ENCODE data around the gene GLIPR2. TPM values are rescaled to one million over a fixed set of nuclear protein-coding genes. Genes with fewer than 3 reads are reported as not detected.

The GLIPR2 gene
- total RNA-seq, 1 experiment from 2014 or later, result 1.6 TPM

- Mint-ChIP-seq H3K27ac (ENCODE audit: unreplicated experiment) (no peak overlapping the region), H3K4me3 (ENCODE audit: unreplicated experiment) (no peak overlapping the region), H3K9me3 (ENCODE audit: unreplicated experiment) (peaks cover 15% of the 10 kb centered on the region), H3K4me1 (ENCODE audit: low read depth, unreplicated experiment) (no peaks in the 10 kb centered on the region), H3K27me3 (ENCODE audit: insufficient read depth, unreplicated experiment) (peaks cover 5% of the 10 kb centered on the region), H3K36me3 (ENCODE audit: insufficient read depth, unreplicated experiment) (peaks cover 9% of the 10 kb centered on the region)
- no peaks in the 10 kb centered on the region for H3K27me3 ChIP-seq (replicated peaks; ENCODE audit: control insufficient read depth, insufficient read depth, low read length)
- ChIA-PET CTCF (no interaction called here), POLR2A (no interaction called here)
- 0 out of 2 replicates have a peak, but pooled peaks cover 3% of the 10 kb centered on the region for H3K4me1 ChIP-seq
- no peak for TF ChIP-seq CTCF (IDR thresholded peaks at IDR 0.05; ENCODE audit: insufficient read depth in 1 of 2, low read depth in 1 of 2, low read length in 1 of 2, severe bottlenecking in 1 of 2, unreplicated experiment in 1 of 2)
- DNase-seq, result no peak
- no TSS peak for BruUV-seq (replicated peaks)
- intact Hi-C loops (cut with micrococcal nuclease; ENCODE audit: unreplicated experiment), result loop anchor here (1.0 kb wide), 1 partner anchor 25 kb away; no protein-coding TSS in a partner anchor
- no peak overlapping the region for H3K4me3 ChIP-seq (ENCODE audit: low read depth, low read length)
- H3K9me3 ChIP-seq, result peaks cover 6% of the 10 kb centered on the region; the same call in 1 of the 2 replicates
- no peaks in the 10 kb centered on the region for H3K36me3 ChIP-seq (ENCODE audit: control insufficient read depth, insufficient read depth, low read length)
Observed at GRCh38 chr9:36141761-36142160, 5.2 kb downstream of the GLIPR2 start.

- Mint-ChIP-seq H3K27ac (ENCODE audit: unreplicated experiment) (no peak overlapping the region), H3K4me1 (ENCODE audit: low read depth, unreplicated experiment) (no peaks in the 10 kb centered on the region), H3K36me3 (ENCODE audit: insufficient read depth, unreplicated experiment) (peaks cover 1% of the 10 kb centered on the region), H3K4me3 (ENCODE audit: unreplicated experiment) (no peak overlapping the region), H3K9me3 (ENCODE audit: unreplicated experiment) (peaks cover 15% of the 10 kb centered on the region), H3K27me3 (ENCODE audit: insufficient read depth, unreplicated experiment) (peaks cover 5% of the 10 kb centered on the region)
- BruUV-seq (replicated peaks), result no TSS peak
- TF ChIP-seq CTCF (IDR thresholded peaks at IDR 0.05; ENCODE audit: insufficient read depth in 1 of 2, low read depth in 1 of 2, low read length in 1 of 2, severe bottlenecking in 1 of 2, unreplicated experiment in 1 of 2), result no peak
- Histone ChIP-seq H3K27me3 (replicated peaks; ENCODE audit: control insufficient read depth, insufficient read depth, low read length) (no peaks in the 10 kb centered on the region), H3K36me3 (ENCODE audit: control insufficient read depth, insufficient read depth, low read length) (no peaks in the 10 kb centered on the region), H3K4me1 (no peaks in the 10 kb centered on the region), H3K9me3 (peaks cover 6% of the 10 kb centered on the region; the same call in 1 of the 2 replicates), H3K4me3 (ENCODE audit: low read depth, low read length) (no peak overlapping the region)
- no peak for DNase-seq
- CTCF ChIA-PET, result no interaction called here
- POLR2A ChIA-PET, result no interaction called here
- intact Hi-C loops (cut with micrococcal nuclease; ENCODE audit: unreplicated experiment), result no loop called here
Observed at GRCh38 chr9:36142510-36143244, 6.1 kb downstream of the GLIPR2 start.

- ChIA-PET CTCF (no interaction called here), POLR2A (no interaction called here)
- H3K9me3 Mint-ChIP-seq (ENCODE audit: unreplicated experiment), result peaks cover 15% of the 10 kb centered on the region
Observed at GRCh38 chr9:36143245-36143641, 6.7 kb downstream of the GLIPR2 start.

More at GRCh38 chr9:36143245-36143641, 6.7 kb downstream of the GLIPR2 start:
- no peak overlapping the region for H3K4me3 ChIP-seq (ENCODE audit: low read depth, low read length)
- H3K9me3 ChIP-seq, result peaks cover 6% of the 10 kb centered on the region; the same call in 1 of the 2 replicates
- Mint-ChIP-seq H3K4me1 (ENCODE audit: low read depth, unreplicated experiment) (no peaks in the 10 kb centered on the region), H3K36me3 (ENCODE audit: insufficient read depth, unreplicated experiment) (no peaks in the 10 kb centered on the region), H3K4me3 (ENCODE audit: unreplicated experiment) (no peak overlapping the region), H3K27me3 (ENCODE audit: insufficient read depth, unreplicated experiment) (peaks cover 5% of the 10 kb centered on the region), H3K27ac (ENCODE audit: unreplicated experiment) (no peak overlapping the region)
- H3K36me3 ChIP-seq (ENCODE audit: control insufficient read depth, insufficient read depth, low read length), result no peaks in the 10 kb centered on the region
- no peaks in the 10 kb centered on the region for H3K4me1 ChIP-seq
- TF ChIP-seq CTCF (IDR thresholded peaks at IDR 0.05; ENCODE audit: insufficient read depth in 1 of 2, low read depth in 1 of 2, low read length in 1 of 2, severe bottlenecking in 1 of 2, unreplicated experiment in 1 of 2), result no peak
- BruUV-seq (replicated peaks), result no TSS peak
- H3K27me3 ChIP-seq (replicated peaks; ENCODE audit: control insufficient read depth, insufficient read depth, low read length), result no peaks in the 10 kb centered on the region
- intact Hi-C loops (cut with micrococcal nuclease; ENCODE audit: unreplicated experiment), result no loop called here
- DNase-seq, result no peak

Data from Caco-2 (cell line).